K562 (cell line): Measurements from ENCODE around the gene PTPN11. TPM values are rescaled to one million over a fixed set of nuclear protein-coding genes. Genes with fewer than 3 reads are reported as not detected.

Source experiments
- BACH1 ChIP-seq: fragments of 200-800 bp; sonication (Bioruptor generic); IDR thresholded peaks from 2 replicates; pipeline ENCODE4 v1.6.1; 2016; ENCODE audit warnings: missing genetic modification characterization, missing compliant biosample characterization
- CREB3 ChIP-seq: fragments of 450-650 bp; conservative IDR thresholded peaks from 2 replicates; pipeline ENCODE4 v1.6.1; 2016; ENCODE audit warnings: missing genetic modification characterization, low read depth, mild to moderate bottlenecking, missing compliant biosample characterization, moderate library complexity
- DEAF1 ChIP-seq: fragments of 450-650 bp; formaldehyde crosslinking; IDR thresholded peaks from 2 replicates; pipeline ENCODE4 v1.4.0; 2020; ENCODE audit warnings: mild to moderate bottlenecking, moderate library complexity
- E2F5 ChIP-seq: sonication (generic); formaldehyde crosslinking; IDR thresholded peaks from 2 replicates; pipeline ENCODE4 v1.8.0; 2022; ENCODE audit warnings: mild to moderate bottlenecking, missing genetic modification reagents
- EP300 ChIP-seq: IDR thresholded peaks from 2 replicates; pipeline ENCODE4 v1.6.1; 2012; ENCODE audit warnings: low read length, improper control_type of control experiment
- IRF2 ChIP-seq: sonication (generic); formaldehyde crosslinking; IDR thresholded peaks from 2 replicates; pipeline ENCODE4 v1.8.1; 2022; ENCODE audit warnings: mild to moderate bottlenecking, missing genetic modification reagents
- MAFK ChIP-seq: IDR thresholded peaks from 2 replicates; pipeline ENCODE4 v1.6.1; 2011; ENCODE audit warnings: low read length, improper control_type of control experiment
- NFE2 ChIP-seq: IDR thresholded peaks from 2 replicates; pipeline ENCODE4 v1.6.1; 2014; ENCODE audit warnings: antibody characterized with exemption, low read depth
- NFXL1 ChIP-seq: fragments of 450-650 bp; formaldehyde crosslinking; IDR thresholded peaks from 2 replicates; pipeline ENCODE4 v1.4.0; 2021; ENCODE audit warnings: mild to moderate bottlenecking
- RAD51 ChIP-seq: fragments of 450-650 bp; IDR thresholded peaks from 2 replicates; pipeline ENCODE4 v1.7.1; 2016; ENCODE audit warnings: low read depth, mild to moderate bottlenecking, borderline replicate concordance
- SIN3B ChIP-seq: fragments of 450-650 bp; IDR thresholded peaks from 2 replicates; pipeline ENCODE4 v1.6.1; 2017; ENCODE audit warnings: low read depth, mild to moderate bottlenecking, moderate library complexity
- SIX5 ChIP-seq, 2 experiments: IDR thresholded peaks; 2 replicates each; pipeline ENCODE4 v1.6.1; 2011; ENCODE audit warnings: low read length in 2 of 2, borderline replicate concordance in 1 of 2, low read depth in 1 of 2, mild to moderate bottlenecking in 1 of 2, moderate library complexity in 1 of 2; ENCODE audit not compliant: insufficient read depth in 1 of 2
- SOX6 ChIP-seq: fragments of 450-650 bp; IDR thresholded peaks from 2 replicates; pipeline ENCODE4 v1.6.1; 2014; ENCODE audit warnings: mild to moderate bottlenecking
- SUPT5H ChIP-seq: fragments of 450-650 bp; IDR thresholded peaks from 2 replicates; pipeline ENCODE4 v1.6.1; 2016
- TCF7 ChIP-seq: sonication (generic); IDR thresholded peaks from 2 replicates; pipeline ENCODE4 v1.6.1; 2016; ENCODE audit warnings: antibody characterized with exemption, borderline replicate concordance
- ZKSCAN1 ChIP-seq: fragments of 150-350 bp; IDR thresholded peaks from 2 replicates; pipeline ENCODE4 v1.6.1; 2016; ENCODE audit warnings: low read depth, low read length
- ZNF124 ChIP-seq: sonication (generic); formaldehyde crosslinking; IDR thresholded peaks from 2 replicates; pipeline ENCODE4 v1.8.1; 2022; ENCODE audit warnings: missing genetic modification reagents
- ZNF347 ChIP-seq: fragments of 450-650 bp; formaldehyde crosslinking; IDR thresholded peaks from 2 replicates; pipeline ENCODE4 v1.4.0; 2020; ENCODE audit warnings: low read depth, mild to moderate bottlenecking, moderate library complexity
- ZNF778 ChIP-seq: fragments of 450-650 bp; formaldehyde crosslinking; IDR thresholded peaks from 2 replicates; pipeline ENCODE4 v1.4.0; 2020; ENCODE audit warnings: mild to moderate bottlenecking, moderate library complexity
- polyA plus RNA-seq, 8 experiments: library from polyadenylated mRNA; depleted of rRNA in 4 of 8; stranded (reverse) in 5 of 8; unstranded in 3 of 8; fragments of >200 nt; fragmentation: Nextera tagmentation in 2 of 8; fragmentation: Illumina TruSeq in 1 of 8; extraction: Ambion mirVana in 2 of 8; extraction: Trizol in 1 of 8; gene quantifications; 2 replicates each; pipeline versions ENCODE4 v1.2.1 to v1.2.3, GENCODE V29; 2011 to 2014; ENCODE audit warnings: inconsistent platforms in 1 of 8, missing spikeins in 1 of 8
- total RNA-seq, 7 experiments: library from RNA; depleted of rRNA in 6 of 7; stranded (reverse); fragments of >200 nt in 6 of 7; fragmentation: Illumina TruSeq in 2 of 7; extraction: Trizol in 2 of 7; gene quantifications; 2 replicates each; pipeline versions ENCODE4 v1.2.1 to v1.2.3, GENCODE V29; 2011 to 2021; ENCODE audit warnings: low replicate concordance in 1 of 7
- TF ChIP-seq, protein P1 (sequence below), 3 experiments: IDR thresholded peaks in 2 of 3; conservative IDR thresholded peaks in 1 of 3; 2 replicates each; pipeline ENCODE4 v1.5.1; 2011 to 2012; ENCODE audit warnings: low read length in 3 of 3, mild to moderate bottlenecking in 3 of 3, control low read depth in 2 of 3, improper control_type of control experiment in 1 of 3, inconsistent platforms in 1 of 3, low read depth in 1 of 3, mixed read lengths in 1 of 3, moderate library complexity in 1 of 3; ENCODE audit not compliant: insufficient read depth in 2 of 3
- TF ChIP-seq, protein P2 (sequence below): fragments of 450-650 bp; IDR thresholded peaks from 2 replicates; pipeline ENCODE4 v1.6.1; 2016
- TF ChIP-seq, protein P3 (sequence below): sonication (generic); formaldehyde crosslinking; IDR thresholded peaks from 2 replicates; pipeline ENCODE4 v1.5.0; 2020; ENCODE audit warnings: missing genetic modification reagents

PTPN11 gene
- total and polyA plus RNA-seq, 9 of the 15 experiments (the other 6 are each of a cell fraction or from before 2014, with no cell fraction given) = 22.5 to 126 (median 79.7) TPM

GRCh38 chr12:112418608-112419296 lies at the start of gene PTPN11 (continued):
- TF ChIP-seq, protein P1, sequence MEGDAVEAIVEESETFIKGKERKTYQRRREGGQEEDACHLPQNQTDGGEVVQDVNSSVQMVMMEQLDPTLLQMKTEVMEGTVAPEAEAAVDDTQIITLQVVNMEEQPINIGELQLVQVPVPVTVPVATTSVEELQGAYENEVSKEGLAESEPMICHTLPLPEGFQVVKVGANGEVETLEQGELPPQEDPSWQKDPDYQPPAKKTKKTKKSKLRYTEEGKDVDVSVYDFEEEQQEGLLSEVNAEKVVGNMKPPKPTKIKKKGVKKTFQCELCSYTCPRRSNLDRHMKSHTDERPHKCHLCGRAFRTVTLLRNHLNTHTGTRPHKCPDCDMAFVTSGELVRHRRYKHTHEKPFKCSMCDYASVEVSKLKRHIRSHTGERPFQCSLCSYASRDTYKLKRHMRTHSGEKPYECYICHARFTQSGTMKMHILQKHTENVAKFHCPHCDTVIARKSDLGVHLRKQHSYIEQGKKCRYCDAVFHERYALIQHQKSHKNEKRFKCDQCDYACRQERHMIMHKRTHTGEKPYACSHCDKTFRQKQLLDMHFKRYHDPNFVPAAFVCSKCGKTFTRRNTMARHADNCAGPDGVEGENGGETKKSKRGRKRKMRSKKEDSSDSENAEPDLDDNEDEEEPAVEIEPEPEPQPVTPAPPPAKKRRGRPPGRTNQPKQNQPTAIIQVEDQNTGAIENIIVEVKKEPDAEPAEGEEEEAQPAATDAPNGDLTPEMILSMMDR (IDR thresholded peaks at IDR 0.05 in 2 of 3, conservative IDR thresholded peaks at IDR 0.05 in 1 of 3; ENCODE audit: insufficient read depth in 2 of 3, low read depth in 1 of 3, low read length in 3 of 3) = peak; percentile 48 to 69 (median 60); a peak in 5 of 6 replicates
- no peak for TF ChIP-seq ZNF778 (CRISPR knock-in tag)
- TF ChIP-seq MAFK = no peak
- no peak for TF ChIP-seq E2F5
- TF ChIP-seq NFE2 = 0 out of 2 replicates have a peak, but pooled peaks have one; percentile 2
- TF ChIP-seq, protein P2, sequence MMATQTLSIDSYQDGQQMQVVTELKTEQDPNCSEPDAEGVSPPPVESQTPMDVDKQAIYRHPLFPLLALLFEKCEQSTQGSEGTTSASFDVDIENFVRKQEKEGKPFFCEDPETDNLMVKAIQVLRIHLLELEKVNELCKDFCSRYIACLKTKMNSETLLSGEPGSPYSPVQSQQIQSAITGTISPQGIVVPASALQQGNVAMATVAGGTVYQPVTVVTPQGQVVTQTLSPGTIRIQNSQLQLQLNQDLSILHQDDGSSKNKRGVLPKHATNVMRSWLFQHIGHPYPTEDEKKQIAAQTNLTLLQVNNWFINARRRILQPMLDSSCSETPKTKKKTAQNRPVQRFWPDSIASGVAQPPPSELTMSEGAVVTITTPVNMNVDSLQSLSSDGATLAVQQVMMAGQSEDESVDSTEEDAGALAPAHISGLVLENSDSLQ = peak; percentile 20; the same call in 1 of the 2 replicates
- TF ChIP-seq SUPT5H = peak; percentile 94
- TF ChIP-seq EP300 = no peak; the same call in 1 of the 2 replicates
- no peak for TF ChIP-seq IRF2
- no peak for TF ChIP-seq RAD51
- TF ChIP-seq NFXL1 (CRISPR knock-in tag) = no peak
- TF ChIP-seq SIN3B = peak; percentile 89
- peak in 1 of 2 experiments; percentile 59; a peak in 1 of 4 replicates for TF ChIP-seq SIX5 (IDR thresholded peaks at IDR 0.05; ENCODE audit: borderline replicate concordance in 1 of 2, insufficient read depth in 1 of 2, low read depth in 1 of 2, low read length in 2 of 2)
- no peak for TF ChIP-seq CREB3 (tag)
- no peak for TF ChIP-seq ZNF124 (CRISPR knock-in tag)
- TF ChIP-seq, protein P3, sequence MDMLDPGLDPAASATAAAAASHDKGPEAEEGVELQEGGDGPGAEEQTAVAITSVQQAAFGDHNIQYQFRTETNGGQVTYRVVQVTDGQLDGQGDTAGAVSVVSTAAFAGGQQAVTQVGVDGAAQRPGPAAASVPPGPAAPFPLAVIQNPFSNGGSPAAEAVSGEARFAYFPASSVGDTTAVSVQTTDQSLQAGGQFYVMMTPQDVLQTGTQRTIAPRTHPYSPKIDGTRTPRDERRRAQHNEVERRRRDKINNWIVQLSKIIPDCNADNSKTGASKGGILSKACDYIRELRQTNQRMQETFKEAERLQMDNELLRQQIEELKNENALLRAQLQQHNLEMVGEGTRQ (CRISPR knock-in tag) = no peak
- TF ChIP-seq BACH1 (tag) = no peak
- no peak for TF ChIP-seq DEAF1
- peak; percentile 40; the same call in 1 of the 2 replicates for TF ChIP-seq SOX6
- TF ChIP-seq ZKSCAN1 = no peak; the same call in 1 of the 2 replicates
- no peak for TF ChIP-seq ZNF347 (CRISPR knock-in tag)
- TF ChIP-seq TCF7 = 0 out of 2 replicates have a peak, but pooled peaks have one; percentile 49
